GM23338 (cell line): Measurements from ENCODE around the gene RAPGEF4. TPM values are rescaled to one million over a fixed set of nuclear protein-coding genes. Genes with fewer than 3 reads are reported as not detected.

Experiments
- ATAC-seq: fragments of 200-7000 bp; cut with Tn5 transposase; 3 replicates; pipeline ENCODE4 v1.9.1; 2020
- DNase-seq: peaks from one replicate; pipeline ENCODE4 v3.0.0-alpha.2; 2015; ENCODE audit warnings: low spot score
- H2AFZ ChIP-seq: fragments of 200-600 bp; sonication (generic); 2 replicates; pipeline ENCODE4 v1.8.0; 2016; ENCODE audit warnings: antibody characterized with exemption, mild to moderate bottlenecking, moderate library complexity
- H3F3A ChIP-seq: fragments of 200-600 bp; sonication (generic); replicated peaks from 2 replicates; pipeline ENCODE4 v1.8.0; 2017; ENCODE audit warnings: antibody characterized with exemption, mixed run types, low read depth
- H3K27ac ChIP-seq: fragments of 200-600 bp; sonication (generic); 2 replicates; pipeline ENCODE4 v1.6.1; 2016; ENCODE audit warnings: low read depth
- H3K27me3 ChIP-seq: fragments of 200-600 bp; sonication (generic); 2 replicates; pipeline ENCODE4 v1.8.0; 2016; ENCODE audit warnings: mild to moderate bottlenecking, mixed run types, moderate library complexity; ENCODE audit not compliant: insufficient read depth
- H3K36me3 ChIP-seq: fragments of 200-600 bp; sonication (generic); 2 replicates; pipeline ENCODE4 v1.8.0; 2016; ENCODE audit warnings: mild to moderate bottlenecking; ENCODE audit not compliant: insufficient read depth
- H3K4me1 ChIP-seq: fragments of 200-600 bp; sonication (generic); 2 replicates; pipeline ENCODE4 v1.8.0; 2016; ENCODE audit warnings: mild to moderate bottlenecking, moderate library complexity; ENCODE audit not compliant: insufficient read depth
- H3K4me2 ChIP-seq: fragments of 200-600 bp; sonication (generic); 2 replicates; pipeline ENCODE4 v1.7.1; 2017; ENCODE audit warnings: mixed run types
- H3K4me3 ChIP-seq: fragments of 200-600 bp; sonication (generic); 2 replicates; pipeline ENCODE4 v1.6.1; 2016; ENCODE audit warnings: mixed run types
- H3K79me2 ChIP-seq: fragments of 200-600 bp; sonication (generic); replicated peaks from 2 replicates; pipeline ENCODE4 v1.8.0; 2017; ENCODE audit warnings: mild to moderate bottlenecking; ENCODE audit not compliant: insufficient read depth
- H3K9me2 ChIP-seq: fragments of 200-600 bp; sonication (generic); 2 replicates; pipeline ENCODE4 v1.8.0; 2017; ENCODE audit not compliant: insufficient read depth
- H4K20me1 ChIP-seq: fragments of 200-600 bp; sonication (generic); replicated peaks from 2 replicates; pipeline ENCODE4 v1.8.0; 2017; ENCODE audit warnings: mild to moderate bottlenecking; ENCODE audit not compliant: insufficient read depth
- H3K27ac Mint-ChIP-seq: 2 replicates; pipeline ENCODE4 v1.8.0; 2020; ENCODE audit warnings: inconsistent platforms, mild to moderate bottlenecking, moderate library complexity, mixed read lengths
- H3K27me3 Mint-ChIP-seq: 3 replicates; pipeline ENCODE4 v1.8.0; 2022; ENCODE audit warnings: low read depth, mild to moderate bottlenecking, moderate library complexity, mixed read lengths, inconsistent platforms; ENCODE audit not compliant: insufficient read depth, poor library complexity
- H3K36me3 Mint-ChIP-seq: 3 replicates; pipeline ENCODE4 v1.8.0; 2021; ENCODE audit warnings: low read depth, mild to moderate bottlenecking, inconsistent platforms, moderate library complexity, mixed read lengths
- H3K4me1 Mint-ChIP-seq: 3 replicates; pipeline ENCODE4 v1.8.0; 2020; ENCODE audit warnings: mild to moderate bottlenecking, inconsistent platforms, mixed read lengths
- H3K4me3 Mint-ChIP-seq: 3 replicates; pipeline ENCODE4 v1.8.0; 2021; ENCODE audit warnings: moderate library complexity, mild to moderate bottlenecking, inconsistent platforms, mixed read lengths
- H3K9me3 Mint-ChIP-seq: 3 replicates; pipeline ENCODE4 v1.8.0; 2020; ENCODE audit warnings: moderate library complexity, mild to moderate bottlenecking, inconsistent platforms, mixed read lengths
- CREB1 ChIP-seq: fragments of 250-450 bp; sonication (Bioruptor Pico); IDR thresholded peaks from 2 replicates; pipeline ENCODE4 v1.5.0; 2020; ENCODE audit warnings: low read depth, mild to moderate bottlenecking, moderate library complexity
- CTCF ChIP-seq, 2 experiments: fragments of 200-600 bp in 1 of 2; sonication (generic) in 1 of 2; conservative IDR thresholded peaks; 2 replicates each; pipeline versions ENCODE4 v1.5.1 to v1.6.1; 2016 to 2017; ENCODE audit warnings: antibody characterized with exemption in 2 of 2, low read depth in 2 of 2, mild to moderate bottlenecking in 2 of 2, moderate library complexity in 1 of 2
- ETS1 ChIP-seq: IDR thresholded peaks from 2 replicates; pipeline ENCODE4 v1.6.1; 2016; ENCODE audit warnings: antibody characterized with exemption
- EZH2 ChIP-seq: fragments of 200-600 bp; sonication (generic); IDR thresholded peaks from one replicate; pipeline ENCODE4 v1.8.0; 2017; ENCODE audit warnings: antibody characterized with exemption, mild to moderate bottlenecking, low read depth; ENCODE audit not compliant: unreplicated experiment
- EZH2phosphoT487 ChIP-seq: fragments of 200-600 bp; sonication (generic); IDR thresholded peaks from one replicate; pipeline ENCODE4 v1.8.1; 2018; ENCODE audit warnings: antibody characterized with exemption; ENCODE audit not compliant: unreplicated experiment
- JUNB ChIP-seq: IDR thresholded peaks from one replicate; pipeline ENCODE4 v1.6.1; 2016; ENCODE audit warnings: antibody characterized with exemption; ENCODE audit not compliant: unreplicated experiment
- NANOG ChIP-seq: IDR thresholded peaks from 2 replicates; pipeline ENCODE4 v1.6.1; 2016; ENCODE audit warnings: antibody characterized with exemption, borderline replicate concordance
- POLR2AphosphoS5 ChIP-seq: IDR thresholded peaks from 2 replicates; pipeline ENCODE4 v1.6.1; 2016; ENCODE audit warnings: antibody characterized with exemption, low read depth
- REST ChIP-seq: IDR thresholded peaks from one replicate; pipeline ENCODE4 v1.6.1; 2018; ENCODE audit warnings: antibody characterized with exemption; ENCODE audit not compliant: unreplicated experiment
- ZNF114 ChIP-seq: fragments of 250-450 bp; sonication (Bioruptor Pico); IDR thresholded peaks from 2 replicates; pipeline ENCODE4 v1.5.0; 2020; ENCODE audit warnings: mild to moderate bottlenecking, moderate library complexity
- ZNF331 ChIP-seq: fragments of 250-450 bp; sonication (Bioruptor Pico); IDR thresholded peaks from 2 replicates; pipeline ENCODE4 v1.5.0; 2020; ENCODE audit warnings: low read depth, mild to moderate bottlenecking, moderate library complexity
- ZNF462 ChIP-seq: fragments of 250-450 bp; sonication (Bioruptor Pico); IDR thresholded peaks from 2 replicates; pipeline ENCODE4 v1.5.0; 2020; ENCODE audit warnings: mild to moderate bottlenecking, moderate library complexity
- polyA plus RNA-seq: library from polyadenylated mRNA; unstranded; fragments of >200 nt; fragmentation: Nextera tagmentation; extraction: Ambion mirVana; gene quantifications from 2 replicates; pipeline ENCODE4 v1.2.1, GENCODE V29; 2016
- total RNA-seq: library from RNA; depleted of rRNA; stranded (reverse); fragments of >200 nt; shearing (Covaris generic); gene quantifications from 2 replicates; pipeline ENCODE4 v1.2.3, GENCODE V29; 2014

RAPGEF4 gene
- total and polyA plus RNA-seq, 2 experiments from 2014 or later: 1.7 to 4.7 TPM

GRCh38 chr2:173008786-173009185 is 273.1 kb downstream of the RAPGEF4 start (continued):
- TF ChIP-seq CTCF (conservative IDR thresholded peaks at IDR 0.05; ENCODE audit: low read depth in 2 of 2): no peak
- no peak for TF ChIP-seq REST
- no peak for TF ChIP-seq ZNF114 (CRISPR knock-in tag)
- TF ChIP-seq ZNF331 (CRISPR knock-in tag): no peak
- no peak for TF ChIP-seq ETS1
- no peak for TF ChIP-seq JUNB
- no peak for TF ChIP-seq NANOG
- TF ChIP-seq CREB1 (CRISPR knock-in tag): no peak
- no peak for TF ChIP-seq EZH2
- TF ChIP-seq POLR2AphosphoS5: no peak
- TF ChIP-seq EZH2phosphoT487: no peak

GRCh38 chr2:173010233-173010632 is 274.6 kb downstream of the RAPGEF4 start:
- no peaks in the 10 kb centered on the region for H3K36me3 ChIP-seq
- no peak overlapping the region for H3K4me3 Mint-ChIP-seq
- peaks cover 5% of the 10 kb centered on the region for H3K27me3 Mint-ChIP-seq
- no peaks in the 10 kb centered on the region for H4K20me1 ChIP-seq
- no peaks in the 10 kb centered on the region for H3K9me3 Mint-ChIP-seq
- ATAC-seq: no peak
- H3K27ac Mint-ChIP-seq: no peak overlapping the region
- no peaks in the 10 kb centered on the region for H3K79me2 ChIP-seq
- DNase-seq: no peak
- H3K27me3 ChIP-seq: no peaks in the 10 kb centered on the region
- no peaks in the 10 kb centered on the region for H3K4me1 ChIP-seq
- no peak overlapping the region for H3K4me2 ChIP-seq
- H3K27ac ChIP-seq: no peak overlapping the region
- H3K4me3 ChIP-seq: no peak overlapping the region
- no peaks in the 10 kb centered on the region for H3K36me3 Mint-ChIP-seq
- no peaks in the 10 kb centered on the region for H3K9me2 ChIP-seq
- H3F3A ChIP-seq: no peaks in the 10 kb centered on the region
- H2AFZ ChIP-seq: no peak overlapping the region
- H3K4me1 Mint-ChIP-seq: peaks cover 6% of the 10 kb centered on the region; the same call in 2 of the 3 replicates
- TF ChIP-seq ZNF462: no peak
- TF ChIP-seq CREB1 (CRISPR knock-in tag): no peak
- no peak for TF ChIP-seq JUNB
- no peak for TF ChIP-seq POLR2AphosphoS5
- TF ChIP-seq NANOG: no peak
